Measurements from ENCODE around the gene ADGRV1. TPM values are rescaled to one million over a fixed set of nuclear protein-coding genes. Genes with fewer than 3 reads are reported as not detected.

ADGRV1 gene
- total RNA-seq, 1 donor from 2014 or later, result 0.13 TPM

DNA sequence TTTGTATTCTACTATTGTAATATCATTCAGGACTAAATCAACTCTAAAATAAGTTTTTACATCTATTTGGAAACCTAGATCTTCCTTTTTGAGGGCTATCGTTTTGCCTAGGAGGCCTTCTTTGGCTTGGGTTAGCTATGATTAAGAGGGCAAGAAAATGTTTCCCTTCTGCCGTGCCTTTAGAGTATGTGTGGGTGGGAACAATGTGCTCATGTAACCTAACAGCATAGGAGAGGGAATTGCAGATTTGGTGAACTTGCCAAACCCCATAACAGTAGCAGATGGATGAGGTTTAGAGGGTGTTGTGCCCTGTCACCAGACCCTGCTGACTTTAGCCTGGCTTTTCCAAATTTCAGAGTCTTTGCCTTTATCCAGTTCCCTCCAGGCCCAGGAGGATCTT is 339.0 kb downstream of the ADGRV1 start:
- H3K9me3 Mint-ChIP-seq, result no peaks in the 10 kb centered on the region
- TF ChIP-seq, protein P1, sequence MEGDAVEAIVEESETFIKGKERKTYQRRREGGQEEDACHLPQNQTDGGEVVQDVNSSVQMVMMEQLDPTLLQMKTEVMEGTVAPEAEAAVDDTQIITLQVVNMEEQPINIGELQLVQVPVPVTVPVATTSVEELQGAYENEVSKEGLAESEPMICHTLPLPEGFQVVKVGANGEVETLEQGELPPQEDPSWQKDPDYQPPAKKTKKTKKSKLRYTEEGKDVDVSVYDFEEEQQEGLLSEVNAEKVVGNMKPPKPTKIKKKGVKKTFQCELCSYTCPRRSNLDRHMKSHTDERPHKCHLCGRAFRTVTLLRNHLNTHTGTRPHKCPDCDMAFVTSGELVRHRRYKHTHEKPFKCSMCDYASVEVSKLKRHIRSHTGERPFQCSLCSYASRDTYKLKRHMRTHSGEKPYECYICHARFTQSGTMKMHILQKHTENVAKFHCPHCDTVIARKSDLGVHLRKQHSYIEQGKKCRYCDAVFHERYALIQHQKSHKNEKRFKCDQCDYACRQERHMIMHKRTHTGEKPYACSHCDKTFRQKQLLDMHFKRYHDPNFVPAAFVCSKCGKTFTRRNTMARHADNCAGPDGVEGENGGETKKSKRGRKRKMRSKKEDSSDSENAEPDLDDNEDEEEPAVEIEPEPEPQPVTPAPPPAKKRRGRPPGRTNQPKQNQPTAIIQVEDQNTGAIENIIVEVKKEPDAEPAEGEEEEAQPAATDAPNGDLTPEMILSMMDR (IDR thresholded peaks at IDR 0.05), result no peak
- DNase-seq, result no peak
- ChIA-PET POLR2A (no interaction called here), CTCF (no interaction called here)
- no peak overlapping the region for H3K4me3 Mint-ChIP-seq
- H3K36me3 Mint-ChIP-seq (ENCODE audit: low read depth), result no peaks in the 10 kb centered on the region
- no peak for ATAC-seq (ENCODE audit: low read depth)
- no peak overlapping the region for H3K27ac Mint-ChIP-seq
- no peaks in the 10 kb centered on the region for H3K27me3 Mint-ChIP-seq
- intact Hi-C loops (cut with micrococcal nuclease), result no loop called here
- H3K4me1 Mint-ChIP-seq, result no peaks in the 10 kb centered on the region

DNA sequence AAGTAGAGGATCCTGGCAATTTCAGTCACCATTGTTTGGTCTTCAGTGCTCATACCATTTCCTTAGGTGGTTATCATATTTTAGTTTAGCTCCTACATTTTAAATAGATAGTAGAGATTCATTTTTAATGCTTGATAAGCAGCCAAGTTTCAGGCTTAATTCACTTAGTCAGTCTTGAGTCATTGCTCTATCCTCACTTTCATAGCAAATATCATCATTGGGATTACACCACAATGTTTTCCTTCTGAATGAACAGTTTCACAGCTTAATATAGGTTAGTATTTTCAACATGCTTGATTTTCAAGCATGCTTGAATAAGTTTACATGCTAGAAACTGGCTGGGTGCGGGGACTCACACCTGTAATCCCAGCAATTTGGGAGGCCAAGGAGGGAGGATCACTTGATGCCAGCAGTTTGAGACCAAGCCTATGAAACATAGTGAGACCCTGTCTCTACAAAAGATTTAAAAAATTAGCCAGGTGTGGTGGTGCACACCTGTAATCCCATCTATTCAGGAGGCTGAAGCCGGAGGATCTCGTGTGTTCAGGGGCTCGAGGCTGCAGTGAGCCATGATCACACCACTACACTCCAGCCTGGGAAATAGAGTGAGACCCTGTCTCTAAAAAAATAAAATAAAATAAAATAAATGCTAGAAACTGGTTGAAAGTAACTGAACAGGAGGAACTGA is 339.9 kb downstream of the ADGRV1 start:
- no peak for ATAC-seq (ENCODE audit: low read depth)
- intact Hi-C loops (cut with micrococcal nuclease), result no loop called here
- no peak for DNase-seq
- Mint-ChIP-seq H3K36me3 (ENCODE audit: low read depth) (no peaks in the 10 kb centered on the region), H3K4me1 (no peaks in the 10 kb centered on the region), H3K27me3 (no peaks in the 10 kb centered on the region), H3K4me3 (no peak overlapping the region), H3K27ac (no peak overlapping the region), H3K9me3 (no peaks in the 10 kb centered on the region)
- ChIA-PET CTCF (no interaction called here), POLR2A (no interaction called here)
- TF ChIP-seq, protein P1 (IDR thresholded peaks at IDR 0.05), result no peak

DNA sequence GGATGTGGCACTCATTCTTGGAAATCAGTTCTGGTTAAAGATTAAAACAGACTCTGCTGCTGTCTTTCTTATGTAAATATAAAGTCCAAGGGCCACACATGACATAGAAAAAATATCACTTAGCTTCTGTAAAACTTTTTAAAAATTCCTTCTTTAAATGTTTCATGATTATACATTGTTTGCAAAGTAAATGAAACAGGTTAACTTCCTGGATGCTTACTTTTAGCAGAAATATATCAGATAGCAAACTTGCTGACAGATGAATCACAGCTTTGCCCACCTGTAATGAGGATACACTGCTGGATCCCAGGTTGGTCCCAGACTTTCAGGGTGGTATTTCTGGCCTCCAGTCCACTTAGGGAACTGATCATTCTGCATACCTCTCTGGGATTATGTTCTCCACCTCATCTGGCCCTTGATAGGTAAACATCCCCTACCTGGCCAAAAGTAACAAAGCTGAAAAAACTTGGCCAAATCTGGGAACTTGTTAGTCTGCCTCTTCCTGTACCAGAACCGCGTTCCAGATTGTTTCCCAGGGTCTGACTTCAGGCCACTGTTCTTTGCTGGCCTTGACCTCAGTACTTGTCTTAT is 340.5 kb downstream of the ADGRV1 start:
- no peaks in the 10 kb centered on the region for H3K4me1 Mint-ChIP-seq
- CTCF ChIA-PET, result no interaction called here
- H3K27ac Mint-ChIP-seq, result no peak overlapping the region
- intact Hi-C loops (cut with micrococcal nuclease), result no loop called here
- DNase-seq (no peak), ATAC-seq (ENCODE audit: low read depth) (no peak)
- TF ChIP-seq, protein P1 (IDR thresholded peaks at IDR 0.05), result no peak
- H3K36me3 Mint-ChIP-seq (ENCODE audit: low read depth), result no peaks in the 10 kb centered on the region
- H3K27me3 Mint-ChIP-seq, result peaks cover 1% of the 10 kb centered on the region
- no peaks in the 10 kb centered on the region for H3K9me3 Mint-ChIP-seq
- POLR2A ChIA-PET, result no interaction called here
- no peak overlapping the region for H3K4me3 Mint-ChIP-seq

DNA sequence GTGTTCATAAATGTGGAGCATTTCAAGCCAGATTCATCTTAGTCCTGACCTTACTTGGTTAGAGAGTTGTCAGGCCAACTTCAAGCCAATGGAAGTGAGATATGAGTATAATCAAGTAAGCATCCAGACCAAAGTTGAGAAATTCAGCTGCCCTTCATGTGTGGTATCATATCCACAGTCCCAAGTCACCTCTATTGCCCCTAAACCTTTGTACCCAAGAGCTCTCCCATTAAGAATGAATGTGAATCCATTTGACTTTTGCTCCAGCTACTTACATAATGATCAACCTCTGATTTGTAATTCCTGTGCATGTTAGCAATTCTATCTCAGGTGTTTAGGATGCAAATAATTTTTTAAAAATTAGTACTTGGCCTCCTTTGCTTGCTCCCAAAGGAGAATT is 342.7 kb downstream of the ADGRV1 start:
- ATAC-seq (ENCODE audit: low read depth), result no peak
- POLR2A ChIA-PET, result no interaction called here
- TF ChIP-seq, protein P1 (IDR thresholded peaks at IDR 0.05), result no peak

DNA sequence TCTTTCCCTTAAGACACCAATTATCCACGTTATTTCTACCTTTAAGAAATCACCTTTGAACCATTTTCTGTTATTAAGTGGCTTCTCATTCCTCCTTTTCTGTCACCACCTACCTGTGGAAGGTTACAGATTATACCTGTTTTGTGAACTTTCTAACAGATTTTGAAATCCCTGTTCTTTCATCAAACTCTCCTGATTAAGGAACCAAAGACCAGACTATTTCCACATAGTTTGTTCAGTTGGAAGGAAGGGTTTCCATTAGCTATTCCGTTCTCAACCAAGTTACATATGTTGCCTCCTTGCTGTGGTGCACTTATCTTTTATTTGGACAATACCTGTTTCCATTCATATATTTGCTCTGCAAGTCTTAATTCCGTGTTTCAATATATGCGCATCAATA is 343.6 kb downstream of the ADGRV1 start:
- Mint-ChIP-seq H3K4me1 (no peaks in the 10 kb centered on the region), H3K4me3 (no peak overlapping the region), H3K36me3 (ENCODE audit: low read depth) (no peaks in the 10 kb centered on the region), H3K9me3 (no peaks in the 10 kb centered on the region), H3K27me3 (peaks cover 3% of the 10 kb centered on the region), H3K27ac (no peak overlapping the region)
- POLR2A ChIA-PET, result no interaction called here
- DNase-seq, result no peak
- no peak for ATAC-seq (ENCODE audit: low read depth)
- CTCF ChIA-PET, result no interaction called here
- TF ChIP-seq, protein P1 (IDR thresholded peaks at IDR 0.05), result no peak
- intact Hi-C loops (cut with micrococcal nuclease), result no loop called here

More for the DNA sequence above, 342.7 kb downstream of the ADGRV1 start:
- Mint-ChIP-seq H3K36me3 (ENCODE audit: low read depth) (no peaks in the 10 kb centered on the region), H3K4me1 (no peaks in the 10 kb centered on the region), H3K4me3 (no peak overlapping the region), H3K9me3 (no peaks in the 10 kb centered on the region), H3K27ac (no peak overlapping the region), H3K27me3 (peaks cover 1% of the 10 kb centered on the region)
- no peak for DNase-seq
- intact Hi-C loops (cut with micrococcal nuclease), result no loop called here
- CTCF ChIA-PET, result no interaction called here

Data from activated B cell treated with CpG ODN at 0.5 μM for 24 hours (primary cell).